Measurements from ENCODE around the gene TMEM119. TPM values are rescaled to one million over a fixed set of nuclear protein-coding genes. Genes with fewer than 3 reads are reported as not detected.

TMEM119 gene
- total and polyA plus RNA-seq, 2 of the 4 experiments (the other 2 are of a cell fraction), result 8.1 to 9.2 TPM

DNA sequence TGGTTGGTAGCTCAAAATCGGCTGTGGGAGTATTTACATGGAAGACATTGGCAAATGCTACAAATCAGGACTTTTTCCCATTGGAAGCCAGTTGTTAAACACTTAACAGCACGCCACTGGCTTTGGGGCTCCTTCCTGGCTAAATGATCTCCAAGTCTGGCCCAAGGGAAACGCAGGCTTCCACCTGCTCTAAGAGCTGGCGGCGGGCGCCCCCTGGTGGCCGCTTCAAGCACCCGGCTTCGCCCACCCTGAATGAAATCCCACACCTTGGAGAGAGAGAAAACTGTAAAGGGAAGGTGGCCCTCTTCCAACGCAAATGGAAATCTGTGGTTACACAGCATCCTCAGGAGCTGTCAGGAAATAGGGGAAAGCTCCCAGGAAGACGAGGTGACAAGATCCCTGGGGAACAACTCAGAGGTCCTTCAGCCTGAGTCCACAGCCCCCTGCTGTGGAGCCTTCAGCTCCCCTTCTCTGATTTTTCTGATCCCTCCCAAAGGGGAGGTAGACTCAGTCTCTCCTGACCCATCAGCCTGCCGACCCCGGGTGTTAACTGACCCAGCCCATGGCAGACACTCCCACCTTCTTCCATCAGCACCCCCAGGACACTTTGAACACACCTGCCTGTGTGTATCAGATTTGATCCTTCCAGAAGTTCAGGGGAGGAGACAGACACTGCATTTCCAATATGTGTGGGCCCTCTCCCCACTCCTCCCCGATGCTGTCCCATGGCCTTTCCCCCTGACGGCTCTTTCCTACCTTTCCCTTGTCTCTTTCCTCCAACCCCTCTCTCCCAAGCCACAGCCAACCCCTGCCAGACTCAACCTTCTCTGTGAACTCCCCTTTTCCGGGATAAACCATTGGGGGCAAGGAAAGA is 20.4 kb upstream of the TMEM119 start:
- in situ Hi-C loops (cut with MboI; ENCODE audit: low sequenced_read_pairs), result loop anchor here (5.0 kb wide), 1 partner anchor 51 kb away; no protein-coding TSS in a partner anchor
- no peak overlapping the region for H4K8ac ChIP-seq (ENCODE audit: low read depth in 2 of 2, low read length in 2 of 2)
- POLR2A ChIA-PET (ENCODE audit: unreplicated experiment), result no interaction called here
- no peak overlapping the region for H3K9ac ChIP-seq (ENCODE audit: low read depth, low read length)
- H2AK9ac ChIP-seq (replicated peaks; ENCODE audit: low read depth, low read length, poor library complexity), result peak overlapping the region; percentile 29
- H3K4me3 ChIP-seq (ENCODE audit: insufficient read depth, low read depth, low read length), result no peak overlapping the region
- no peak overlapping the region for H3K18ac ChIP-seq (ENCODE audit: low read depth, low read length)
- no peak overlapping the region for H3K23ac ChIP-seq (ENCODE audit: low read depth, low read length)
- peak overlapping the region; percentile 53; the same call in 1 of the 2 replicates for H2BK120ac ChIP-seq (ENCODE audit: low read depth, low read length)
- H3K9me1 ChIP-seq (ENCODE audit: insufficient read depth, low read length), result peaks cover 9% of the 10 kb centered on the region
- no TSS peak for BruUV-seq (replicated peaks)
- H4K20me1 ChIP-seq (ENCODE audit: insufficient read depth, low read length), result no peaks in the 10 kb centered on the region
- H4K5ac ChIP-seq (ENCODE audit: low read depth, low read length), result no peak overlapping the region
- H2BK5ac ChIP-seq (ENCODE audit: low read depth, low read length, poor library complexity, severe bottlenecking), result no peak overlapping the region
- ATAC-seq (ENCODE audit: low read depth), result peak; percentile 95
- intact Hi-C loops (cut with micrococcal nuclease), result loop anchor here (1.0 kb wide), 2 partner anchors 48 to 55 kb away; no protein-coding TSS in a partner anchor
- H2AK5ac ChIP-seq (ENCODE audit: low read depth, low read length), result peak overlapping the region; percentile 13; the same call in 1 of the 2 replicates
- no peaks in the 10 kb centered on the region for H3K79me1 ChIP-seq (ENCODE audit: low read depth in 1 of 2, low read length in 2 of 2)
- H3K27me3 ChIP-seq (ENCODE audit: control insufficient read depth, insufficient read depth, low read length), result no peaks in the 10 kb centered on the region
- H4K91ac ChIP-seq (ENCODE audit: insufficient read depth, low read depth, low read length), result no peak overlapping the region
- peaks cover 3% of the 10 kb centered on the region; the same call in 1 of the 2 replicates for H3K4me1 ChIP-seq (ENCODE audit: control insufficient read depth, insufficient read depth, low read length)
- dilution Hi-C loops (cut with HindIII; ENCODE audit: low sequenced_read_pairs, unreplicated experiment), result no loop called here
- H3K4ac ChIP-seq (ENCODE audit: low read depth, low read length), result peak overlapping the region; percentile 60; the same call in 1 of the 2 replicates
- H2BK15ac ChIP-seq (ENCODE audit: low read depth, low read length), result 0 out of 3 replicates have a peak overlapping the region, but pooled peaks have one; percentile 47
- H2BK20ac ChIP-seq (ENCODE audit: low read depth, low read length), result no peak overlapping the region
- H3K14ac ChIP-seq (replicated peaks; ENCODE audit: low read depth, low read length), result no peak overlapping the region
- no peak overlapping the region for H3K27ac ChIP-seq (ENCODE audit: insufficient read depth, low read length)
- peak overlapping the region; percentile 3 for H2AFZ ChIP-seq (replicated peaks; ENCODE audit: low read length, poor library complexity)
- peaks cover 3% of the 10 kb centered on the region; the same call in 1 of the 2 replicates for H3K9me3 ChIP-seq (ENCODE audit: control insufficient read depth, insufficient read depth, low read length)
- no peak overlapping the region for H3K56ac ChIP-seq (ENCODE audit: extremely low read depth, insufficient read depth, low read length)
- DNase-seq, result peak; percentile 83
- 0% methylated on average over 1 of the region's 16 CpGs; no CpG with 5 or more reads in 1 of the 2 experiments for WGBS, 2 experiments (ENCODE audit: extremely low coverage in 2 of 2, insufficient read length in 1 of 2)
- TF ChIP-seq CEBPB (IDR thresholded peaks at IDR 0.05; ENCODE audit: low read depth, low read length) (no peak), RAD21 (IDR thresholded peaks at IDR 0.05; ENCODE audit: low read length) (peak; percentile 98), CTCF (conservative IDR thresholded peaks at IDR 0.05; ENCODE audit: low read depth, low read length) (peak; percentile 97), SMC3 (IDR thresholded peaks at IDR 0.05; ENCODE audit: low read depth, low read length) (peak; percentile 99), POLR2A (IDR thresholded peaks at IDR 0.05; ENCODE audit: low read depth, low read length) (peak; percentile 39; the same call in 1 of the 2 replicates), RFX5 (IDR thresholded peaks at IDR 0.05; ENCODE audit: low read depth, low read length) (peak; percentile 41; the same call in 1 of the 2 replicates), RCOR1 (IDR thresholded peaks at IDR 0.05; ENCODE audit: insufficient replicate concordance, low read length) (no peak)
- no peaks in the 10 kb centered on the region for H3K36me3 ChIP-seq (ENCODE audit: control insufficient read depth, insufficient read depth, low read length)
- no peak overlapping the region for H3K4me2 ChIP-seq (ENCODE audit: low read depth, low read length)
- CTCF ChIA-PET, result interaction anchor here (0.5 to 2.1 kb wide), 10 partner anchors 10 to 54 kb away, joined by 3 to 37 read pairs (median 4); partner anchors contain the start of gene TMEM119

All from IMR-90 (cell line).